ENCODE measurements around the gene WDR20. TPM values are rescaled to one million over a fixed set of nuclear protein-coding genes. Genes with fewer than 3 reads are reported as not detected.

The WDR20 gene
- total RNA-seq, 4 donors from 2014 or later = 15.0 to 26.7 (median 18.3) TPM

DNA sequence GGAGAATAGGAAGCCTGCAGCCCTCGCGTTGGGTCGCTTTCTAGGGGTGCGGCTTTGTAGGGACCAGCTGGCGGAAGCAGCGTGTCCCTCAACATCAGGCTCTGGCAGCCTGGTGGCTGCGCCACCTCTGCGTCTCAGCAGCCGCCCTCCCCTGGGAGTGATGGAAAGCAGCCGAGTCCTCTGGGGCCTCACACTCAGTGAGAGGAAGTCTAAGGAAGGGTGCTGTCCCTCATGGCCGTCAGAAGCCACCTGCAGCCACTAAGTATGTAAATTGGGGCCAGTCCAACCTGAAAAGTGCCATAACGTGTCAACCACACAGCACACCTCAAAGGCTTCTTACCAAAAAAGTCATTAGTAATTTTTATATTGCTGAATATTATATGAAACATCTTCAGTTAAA is 80.3 kb downstream of the WDR20 start:
- no peaks in the 10 kb centered on the region for H3K9me3 ChIP-seq
- no peak for DNase-seq (ENCODE audit: low spot score in 2 of 2)
- H3K27ac ChIP-seq = no peak overlapping the region
- no peak for TF ChIP-seq POLR2A (IDR thresholded peaks at IDR 0.05)
- TF ChIP-seq EP300 (IDR thresholded peaks at IDR 0.05) = no peak
- TF ChIP-seq CTCF (IDR thresholded peaks at IDR 0.05) = no peak
- peaks cover 0 to 64% (median 0%) of the 10 kb centered on the region in 3 donors for H3K36me3 ChIP-seq
- H3K4me3 ChIP-seq = no peak overlapping the region
- H3K27me3 ChIP-seq = no peaks in the 10 kb centered on the region
- WGBS, 2 donors = 89 to 92% methylated on average over 11 to 12 of the region's 12 CpGs
- peaks cover 0 to 10% (median 0%) of the 10 kb centered on the region in 4 donors for H3K4me1 ChIP-seq

GRCh38 chr14:102221026-102221425 is 81.3 kb downstream of the WDR20 start:
- Histone ChIP-seq H3K4me3 (no peak overlapping the region), H3K9me3 (no peaks in the 10 kb centered on the region), H3K4me1 (peaks cover 0 to under 1% (median 0%) of the 10 kb centered on the region in 4 donors), H3K27me3 (no peaks in the 10 kb centered on the region), H3K27ac (no peak overlapping the region), H3K36me3 (peaks cover 0 to 74% (median 0%) of the 10 kb centered on the region in 3 donors)
- DNase-seq (ENCODE audit: low spot score in 2 of 2) = no peak
- WGBS, 2 donors = 46 to 73% methylated on average over 7 of the region's 7 CpGs
- no peak for TF ChIP-seq POLR2A (IDR thresholded peaks at IDR 0.05)
- no peak for TF ChIP-seq CTCF (IDR thresholded peaks at IDR 0.05)
- no peak for TF ChIP-seq EP300 (IDR thresholded peaks at IDR 0.05)

GRCh38 chr14:102222009-102222575 is 82.4 kb downstream of the WDR20 start:
- H3K27me3 ChIP-seq = no peaks in the 10 kb centered on the region
- no peak overlapping the region for H3K27ac ChIP-seq
- H3K4me1 ChIP-seq = no peaks in the 10 kb centered on the region
- H3K9me3 ChIP-seq = no peaks in the 10 kb centered on the region
- no peak for DNase-seq (ENCODE audit: low spot score in 2 of 2)
- TF ChIP-seq POLR2A (IDR thresholded peaks at IDR 0.05) = no peak
- no peak for TF ChIP-seq EP300 (IDR thresholded peaks at IDR 0.05)
- TF ChIP-seq CTCF (IDR thresholded peaks at IDR 0.05) = no peak
- 88 to 92% methylated on average over 9 to 12 of the region's 13 CpGs for WGBS, 2 donors
- H3K4me3 ChIP-seq = no peak overlapping the region
- H3K36me3 ChIP-seq = peaks cover 0 to 79% (median 0%) of the 10 kb centered on the region in 3 donors

- Histone ChIP-seq H3K4me1 (no peaks in the 10 kb centered on the region), H3K9me3 (no peaks in the 10 kb centered on the region), H3K27me3 (no peaks in the 10 kb centered on the region), H3K36me3 (peaks cover 0 to 75% (median 0%) of the 10 kb centered on the region in 3 donors), H3K27ac (no peak overlapping the region), H3K4me3 (no peak overlapping the region)
- TF ChIP-seq CTCF (IDR thresholded peaks at IDR 0.05) (no peak), EP300 (IDR thresholded peaks at IDR 0.05) (no peak), POLR2A (IDR thresholded peaks at IDR 0.05) (no peak)
- no peak for DNase-seq (ENCODE audit: low spot score in 2 of 2)
- 93 to 96% methylated on average over 21 to 28 of the region's 28 CpGs for WGBS, 2 donors
Observed at GRCh38 chr14:102222751-102223150, 83.1 kb downstream of the WDR20 start.

DNA sequence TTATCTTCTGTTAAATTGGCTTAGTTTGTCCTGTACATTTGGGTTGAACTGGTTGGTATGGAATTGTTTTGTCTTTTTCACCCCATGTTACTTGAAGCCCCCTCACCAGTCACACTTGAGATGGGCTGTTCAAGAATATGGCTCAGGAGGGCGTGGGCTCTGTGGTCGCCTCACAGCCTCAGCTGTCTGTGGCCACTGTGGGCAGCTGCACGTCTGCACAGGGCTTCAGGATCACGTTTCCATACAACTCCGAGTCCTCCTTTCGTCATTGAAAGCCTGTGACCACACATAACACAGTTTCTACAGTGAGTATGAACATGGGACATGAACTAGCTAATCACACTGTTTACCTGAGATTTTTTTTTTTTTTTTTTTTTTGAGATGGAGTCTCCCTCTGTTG is 84.0 kb downstream of the WDR20 start:
- WGBS, 2 donors = 88 to 91% methylated on average over 6 of the region's 6 CpGs
- H3K4me1 ChIP-seq = no peaks in the 10 kb centered on the region
- no peak for TF ChIP-seq CTCF (IDR thresholded peaks at IDR 0.05)
- TF ChIP-seq EP300 (IDR thresholded peaks at IDR 0.05) = no peak
- TF ChIP-seq POLR2A (IDR thresholded peaks at IDR 0.05) = no peak

More for the DNA sequence above, 84.0 kb downstream of the WDR20 start:
- H3K9me3 ChIP-seq = no peaks in the 10 kb centered on the region
- H3K4me3 ChIP-seq = no peak overlapping the region
- no peak for DNase-seq (ENCODE audit: low spot score in 2 of 2)
- H3K27me3 ChIP-seq = no peaks in the 10 kb centered on the region
- no peak overlapping the region for H3K27ac ChIP-seq
- H3K36me3 ChIP-seq = peaks cover 0 to 75% (median 0%) of the 10 kb centered on the region in 3 donors
